Endothelial cell (in vitro differentiated cells): Measurements from ENCODE around the gene TRIM46. TPM values are rescaled to one million over a fixed set of nuclear protein-coding genes. Genes with fewer than 3 reads are reported as not detected.
"Not testable (repeated sequence)": the region's sequence is repeated elsewhere in the genome, so short reads cannot be mapped to it uniquely, and the experiment has no call there.

Experiments used
- DNase-seq: peaks from one replicate; pipeline ENCODE4 v3.0.0; 2021; ENCODE audit warnings: low spot score
- H3K27ac Mint-ChIP-seq: one replicate; pipeline ENCODE4 v1.8.0; 2021; ENCODE audit warnings: mixed read lengths, inconsistent platforms; ENCODE audit not compliant: unreplicated experiment
- H3K27me3 Mint-ChIP-seq: one replicate; pipeline ENCODE4 v1.8.0; 2021; ENCODE audit warnings: mild to moderate bottlenecking, moderate library complexity, mixed read lengths, inconsistent platforms; ENCODE audit not compliant: unreplicated experiment
- H3K36me3 Mint-ChIP-seq: one replicate; pipeline ENCODE4 v1.8.0; 2021; ENCODE audit warnings: mild to moderate bottlenecking, low read depth, mixed read lengths, inconsistent platforms; ENCODE audit not compliant: unreplicated experiment
- H3K4me1 Mint-ChIP-seq: one replicate; pipeline ENCODE4 v1.8.0; 2021; ENCODE audit warnings: mild to moderate bottlenecking, mixed read lengths, inconsistent platforms; ENCODE audit not compliant: unreplicated experiment
- H3K4me3 Mint-ChIP-seq: one replicate; pipeline ENCODE4 v1.8.0; 2021; ENCODE audit warnings: mild to moderate bottlenecking, mixed read lengths, inconsistent platforms; ENCODE audit not compliant: unreplicated experiment
- H3K9me3 Mint-ChIP-seq: one replicate; pipeline ENCODE4 v1.8.0; 2021; ENCODE audit warnings: mixed read lengths, inconsistent platforms; ENCODE audit not compliant: unreplicated experiment
- CTCF ChIP-seq: fragments of 200-600 bp; sonication (generic); IDR thresholded peaks from one replicate; pipeline ENCODE4 v1.5.0; 2021; ENCODE audit warnings: antibody characterized with exemption; ENCODE audit not compliant: unreplicated experiment
- total RNA-seq: library from RNA; stranded (reverse); fragmentation: NEBNext Ultra II Directional; extraction: Animal tissue kit (Norgen Biotek cat#: 25700); gene quantifications from one replicate; pipeline ENCODE4 v1.2.1, GENCODE V29; 2021; ENCODE audit not compliant: unreplicated experiment

Gene TRIM46
- total RNA-seq, 1 donor from 2014 or later, result 8.5 TPM

GRCh38 chr1:155209312-155209721 is 35.7 kb downstream of the TRIM46 start:
- no peak for TF ChIP-seq CTCF
- Mint-ChIP-seq H3K4me1 (peaks cover 31% of the 10 kb centered on the region), H3K9me3 (no peaks in the 10 kb centered on the region), H3K27ac (peak overlapping the region; percentile 99), H3K27me3 (peaks cover 21% of the 10 kb centered on the region), H3K4me3 (peak overlapping the region; percentile 96), H3K36me3 (peaks cover 9% of the 10 kb centered on the region)
- no peak for DNase-seq

GRCh38 chr1:155210314-155211104 is 36.9 kb downstream of the TRIM46 start:
- Mint-ChIP-seq H3K4me1 (peaks cover 35% of the 10 kb centered on the region), H3K27ac (peak overlapping the region; percentile 38), H3K27me3 (peaks cover 21% of the 10 kb centered on the region), H3K36me3 (peaks cover 15% of the 10 kb centered on the region), H3K4me3 (peak overlapping the region; percentile 96), H3K9me3 (no peaks in the 10 kb centered on the region)
- no peak for DNase-seq
- no peak for TF ChIP-seq CTCF

DNA sequence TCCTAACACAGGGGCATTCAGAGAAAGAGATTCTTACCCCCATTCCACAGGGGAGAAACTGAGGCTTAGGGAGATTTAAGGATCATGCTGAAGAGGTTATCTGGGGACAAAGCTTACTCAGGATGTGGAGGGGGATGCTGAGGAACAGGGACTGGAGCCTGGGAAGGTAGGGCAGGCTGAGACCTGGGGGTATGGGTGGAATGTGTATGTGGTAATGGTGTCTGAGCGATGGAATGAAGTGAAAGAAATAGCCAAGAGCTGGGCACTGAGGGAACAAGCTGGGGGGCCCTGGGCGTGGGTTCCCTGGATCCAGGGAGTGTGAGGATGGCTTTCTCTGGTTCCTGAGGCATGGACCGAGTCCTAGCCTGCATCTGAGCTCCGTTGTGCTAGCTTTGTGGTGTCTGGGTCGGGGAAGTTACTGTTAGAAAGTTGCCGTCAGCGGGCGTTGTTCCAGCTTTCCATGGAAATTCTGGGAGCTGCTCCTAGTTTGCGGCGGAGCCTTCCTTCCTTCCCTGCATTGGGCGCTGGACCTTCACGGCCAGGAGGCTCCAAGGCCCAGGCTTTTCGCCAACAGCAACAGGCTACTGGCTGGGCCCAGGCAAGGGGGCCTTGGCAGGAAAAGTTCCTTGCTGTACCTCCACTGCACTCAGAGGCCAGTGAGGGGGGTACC is 37.9 kb downstream of the TRIM46 start:
- Mint-ChIP-seq H3K4me3 (peak overlapping the region; percentile 65), H3K4me1 (peaks cover 35% of the 10 kb centered on the region), H3K36me3 (peaks cover 15% of the 10 kb centered on the region), H3K27me3 (peaks cover 21% of the 10 kb centered on the region)
- not testable (repeated sequence) for DNase-seq, H3K27ac Mint-ChIP-seq, H3K9me3 Mint-ChIP-seq

GRCh38 chr1:155212051-155212440 is 38.4 kb downstream of the TRIM46 start:
- H3K27me3 Mint-ChIP-seq, result peaks cover 17% of the 10 kb centered on the region
- peaks cover 31% of the 10 kb centered on the region for H3K4me1 Mint-ChIP-seq
- H3K4me3 Mint-ChIP-seq, DNase-seq, H3K9me3 Mint-ChIP-seq, H3K27ac Mint-ChIP-seq: not testable (repeated sequence)
- peaks cover 15% of the 10 kb centered on the region for H3K36me3 Mint-ChIP-seq

DNA sequence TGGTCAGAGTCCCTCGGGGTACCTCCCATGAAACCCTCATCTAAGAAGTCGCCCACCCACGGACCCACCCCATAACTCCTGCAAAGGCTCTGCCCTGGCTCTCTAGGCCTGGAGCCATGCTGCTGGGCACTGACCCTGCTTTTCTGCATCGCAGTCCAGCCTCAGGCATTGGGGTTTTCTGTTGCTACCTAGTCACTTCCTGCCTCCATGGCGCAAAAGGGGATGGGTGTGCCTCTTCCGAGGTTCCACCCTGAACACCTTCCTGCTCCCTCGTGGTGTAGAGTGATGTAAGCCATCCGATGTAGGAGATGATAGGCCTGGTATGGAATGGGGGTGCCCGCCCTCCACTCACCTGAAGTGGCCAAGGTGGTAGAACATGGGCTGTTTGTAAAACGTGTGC is 41.1 kb downstream of the TRIM46 start:
- not testable (repeated sequence) for DNase-seq, H3K36me3 Mint-ChIP-seq, H3K9me3 Mint-ChIP-seq, H3K27ac Mint-ChIP-seq, H3K27me3 Mint-ChIP-seq
- Mint-ChIP-seq H3K4me3 (peak overlapping the region; percentile 43), H3K4me1 (peaks cover 25% of the 10 kb centered on the region)

- H3K4me1 Mint-ChIP-seq, result peaks cover 30% of the 10 kb centered on the region
- peaks cover 8% of the 10 kb centered on the region for H3K27me3 Mint-ChIP-seq
- no peaks in the 10 kb centered on the region for H3K9me3 Mint-ChIP-seq
- H3K36me3 Mint-ChIP-seq, result peaks cover 6% of the 10 kb centered on the region
- DNase-seq, result peak; percentile 20
- peak overlapping the region; percentile 80 for H3K27ac Mint-ChIP-seq
- no peak overlapping the region for H3K4me3 Mint-ChIP-seq
- TF ChIP-seq CTCF, result no peak
These were observed 45.4 kb downstream of the TRIM46 start for GRCh38 chr1:155218854-155219591.
